ENCODE data around the gene MYNN.

GRCh38 chr3:169781209-169781855, 8.1 kb downstream of the MYNN start:
- no peak for TF ChIP-seq EZH2 (optimal IDR thresholded peaks at IDR 0.05; ENCODE audit: low read depth, low read length)
- TF ChIP-seq, protein P1, sequence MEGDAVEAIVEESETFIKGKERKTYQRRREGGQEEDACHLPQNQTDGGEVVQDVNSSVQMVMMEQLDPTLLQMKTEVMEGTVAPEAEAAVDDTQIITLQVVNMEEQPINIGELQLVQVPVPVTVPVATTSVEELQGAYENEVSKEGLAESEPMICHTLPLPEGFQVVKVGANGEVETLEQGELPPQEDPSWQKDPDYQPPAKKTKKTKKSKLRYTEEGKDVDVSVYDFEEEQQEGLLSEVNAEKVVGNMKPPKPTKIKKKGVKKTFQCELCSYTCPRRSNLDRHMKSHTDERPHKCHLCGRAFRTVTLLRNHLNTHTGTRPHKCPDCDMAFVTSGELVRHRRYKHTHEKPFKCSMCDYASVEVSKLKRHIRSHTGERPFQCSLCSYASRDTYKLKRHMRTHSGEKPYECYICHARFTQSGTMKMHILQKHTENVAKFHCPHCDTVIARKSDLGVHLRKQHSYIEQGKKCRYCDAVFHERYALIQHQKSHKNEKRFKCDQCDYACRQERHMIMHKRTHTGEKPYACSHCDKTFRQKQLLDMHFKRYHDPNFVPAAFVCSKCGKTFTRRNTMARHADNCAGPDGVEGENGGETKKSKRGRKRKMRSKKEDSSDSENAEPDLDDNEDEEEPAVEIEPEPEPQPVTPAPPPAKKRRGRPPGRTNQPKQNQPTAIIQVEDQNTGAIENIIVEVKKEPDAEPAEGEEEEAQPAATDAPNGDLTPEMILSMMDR (IDR thresholded peaks at IDR 0.05; ENCODE audit: low read length): no peak
- TF ChIP-seq EZH2phosphoT487 (IDR thresholded peaks at IDR 0.05; ENCODE audit: low read length): no peak

Measured in MM.1S (cell line).